B cell (primary cell): Measurements from ENCODE around the gene ACAD8. TPM values are rescaled to one million over a fixed set of nuclear protein-coding genes. Genes with fewer than 3 reads are reported as not detected.

Source experiments
- ATAC-seq: fragments of 200-7000 bp; cut with Tn5 transposase; one replicate; pipeline ENCODE4 v1.10.0; 2021; ENCODE audit warnings: low read depth, mild to moderate bottlenecking, moderate number of reproducible peaks, moderate library complexity
- CTCF ChIA-PET: fragments of 350-600 bp; sonication (Branson Sonifier 250); formaldehyde crosslinking; loops from one replicate; lab custom pipeline; 2021; ENCODE audit warnings: antibody characterized with exemption, inconsistent platforms; lab: Charles Lee
- POLR2A ChIA-PET: fragments of 350-600 bp; sonication (Branson Sonifier 250); formaldehyde crosslinking; loops from one replicate; lab custom pipeline; 2021; ENCODE audit warnings: antibody characterized with exemption; lab: Charles Lee
- DNase-seq: peaks from one replicate; pipeline ENCODE4 v3.0.0; 2013
- H2AFZ ChIP-seq: 2 replicates; pipeline ENCODE4 v1.6.1; 2012; ENCODE audit warnings: mild to moderate bottlenecking, low read depth, low read length; ENCODE audit not compliant: insufficient read depth, poor library complexity, severe bottlenecking
- H3K27ac ChIP-seq, 2 donors: 1 replicate in 1 of 2; 2 replicates in 1 of 2; pipeline ENCODE4 v1.5.1; 2012 to 2013; ENCODE audit warnings: low read length in 2 of 2, mild to moderate bottlenecking in 2 of 2, moderate library complexity in 1 of 2
- H3K27me3 ChIP-seq, 4 experiments: fragments of 200-600 bp in 1 of 4; sonication (generic) in 1 of 4; replicated peaks in 1 of 4; 1 replicate in 2 of 4; 2 replicates in 2 of 4; pipeline versions ENCODE4 v1.6.1 to v1.7.0; 2013 to 2016; ENCODE audit warnings: low read length in 3 of 4, mild to moderate bottlenecking in 2 of 4, mixed read lengths in 1 of 4, moderate library complexity in 1 of 4; ENCODE audit not compliant: insufficient read depth in 4 of 4, control insufficient read depth in 3 of 4; ENCODE audit errors: control extremely low read depth in 1 of 4
- H3K36me3 ChIP-seq, 2 experiments: replicated peaks in 1 of 2; 1 replicate in 1 of 2; 2 replicates in 1 of 2; pipeline versions ENCODE4 v1.6.1 to v1.7.1; 2013; ENCODE audit warnings: low read length in 1 of 2; ENCODE audit not compliant: insufficient read depth in 2 of 2, control insufficient read depth in 1 of 2; ENCODE audit errors: control extremely low read depth in 1 of 2, extremely low read depth in 1 of 2
- H3K4me1 ChIP-seq, 2 donors: fragments of 200-600 bp in 1 of 2; sonication (generic) in 1 of 2; 1 replicate in 1 of 2; 2 replicates in 1 of 2; pipeline versions ENCODE4 v1.5.1 to v1.6.1; 2013 to 2017; ENCODE audit warnings: low read length in 2 of 2; ENCODE audit not compliant: control insufficient read depth in 2 of 2, insufficient read depth in 2 of 2
- H3K4me2 ChIP-seq: replicated peaks from 2 replicates; pipeline ENCODE3; 2012; ENCODE audit warnings: mild to moderate bottlenecking, low read depth, low read length; ENCODE audit not compliant: poor library complexity, severe bottlenecking
- H3K4me3 ChIP-seq, 5 experiments: fragments of 200-600 bp in 1 of 5; sonication (generic) in 1 of 5; 1 replicate in 3 of 5; 2 replicates in 2 of 5; pipeline versions ENCODE4 v1.5.1 to v1.7.0; 2011 to 2016; ENCODE audit warnings: low read length in 4 of 5, mild to moderate bottlenecking in 4 of 5, low read depth in 2 of 5, control low read depth in 1 of 5, moderate library complexity in 1 of 5; ENCODE audit not compliant: insufficient read depth in 1 of 5; ENCODE audit errors: control extremely low read depth in 1 of 5, extremely low read depth in 1 of 5
- H3K79me2 ChIP-seq: fragments of 200-600 bp; sonication (generic); one replicate; pipeline ENCODE4 v1.6.0; 2016; ENCODE audit warnings: low read length; ENCODE audit not compliant: control insufficient read depth, insufficient read depth
- H3K9ac ChIP-seq: fragments of 200-600 bp; sonication (generic); 2 replicates; pipeline ENCODE4 v1.6.1; 2017; ENCODE audit warnings: mild to moderate bottlenecking, low read length, moderate library complexity
- H3K9me3 ChIP-seq, 3 donors: one replicate each; pipeline versions ENCODE4 v1.6.1 to v1.7.1; 2013; ENCODE audit warnings: low read length in 2 of 3; ENCODE audit not compliant: control insufficient read depth in 2 of 3, insufficient read depth in 1 of 3; ENCODE audit errors: control extremely low read depth in 1 of 3
- H4K20me1 ChIP-seq: 2 replicates; pipeline ENCODE4 v1.6.0; 2012; ENCODE audit warnings: mild to moderate bottlenecking, low read length; ENCODE audit not compliant: insufficient read depth, control insufficient read depth, poor library complexity, severe bottlenecking
- H3K27ac Mint-ChIP-seq: one replicate; pipeline ENCODE4 v1.8.0; 2021; ENCODE audit warnings: mixed read lengths
- H3K27me3 Mint-ChIP-seq: one replicate; pipeline ENCODE4 v1.8.0; 2021; ENCODE audit warnings: mixed read lengths
- H3K4me1 Mint-ChIP-seq: one replicate; pipeline ENCODE4 v1.8.0; 2021; ENCODE audit warnings: mixed read lengths
- H3K4me3 Mint-ChIP-seq: one replicate; pipeline ENCODE4 v1.8.0; 2021; ENCODE audit warnings: mixed read lengths
- H3K9me3 Mint-ChIP-seq: one replicate; pipeline ENCODE4 v1.8.0; 2022; ENCODE audit warnings: mixed read lengths; ENCODE audit not compliant: insufficient read depth
- EZH2 ChIP-seq: IDR thresholded peaks from 2 replicates; pipeline ENCODE4 v1.6.1; 2012; ENCODE audit warnings: borderline replicate concordance, low read depth, mild to moderate bottlenecking, moderate library complexity, low read length; ENCODE audit not compliant: insufficient read depth, poor library complexity, severe bottlenecking
- WGBS: methylation state at CpG from one replicate; pipeline ENCODE4 v1.1.5; 2013; ENCODE audit warnings: missing lambda C conversion rate; ENCODE audit not compliant: insufficient coverage; 5-methylcytosine and 5-hydroxymethylcytosine counted together
- intact Hi-C: fragments of 100-400 bp; cut with micrococcal nuclease; formaldehyde crosslinking; loops from one replicate; pipeline ENCODE4 v1.10.0; 2022
- polyA plus RNA-seq: library from polyadenylated mRNA; depleted of rRNA; stranded (reverse); fragments of >200 nt; gene quantifications from 2 replicates; pipeline ENCODE4 v1.2.3, GENCODE V29; 2012
- total RNA-seq, 2 donors: library from RNA; stranded (reverse); fragments of 120-200 nt in 1 of 2; gene quantifications; 1 replicate in 1 of 2; 2 replicates in 1 of 2; pipeline versions ENCODE4 v1.2.3 to v1.2.4, GENCODE V29; 2013 to 2022
- TF ChIP-seq, protein P1 (sequence below): fragments of 200-600 bp; IDR thresholded peaks from one replicate; pipeline ENCODE4 v1.8.0; 2022; ENCODE audit warnings: antibody characterized with exemption, mild to moderate bottlenecking

The ACAD8 gene
- total and polyA plus RNA-seq, 2 donors (not counting 1 experiment from before 2014, with no cell fraction given) = 26.5 to 33.6 TPM

DNA sequence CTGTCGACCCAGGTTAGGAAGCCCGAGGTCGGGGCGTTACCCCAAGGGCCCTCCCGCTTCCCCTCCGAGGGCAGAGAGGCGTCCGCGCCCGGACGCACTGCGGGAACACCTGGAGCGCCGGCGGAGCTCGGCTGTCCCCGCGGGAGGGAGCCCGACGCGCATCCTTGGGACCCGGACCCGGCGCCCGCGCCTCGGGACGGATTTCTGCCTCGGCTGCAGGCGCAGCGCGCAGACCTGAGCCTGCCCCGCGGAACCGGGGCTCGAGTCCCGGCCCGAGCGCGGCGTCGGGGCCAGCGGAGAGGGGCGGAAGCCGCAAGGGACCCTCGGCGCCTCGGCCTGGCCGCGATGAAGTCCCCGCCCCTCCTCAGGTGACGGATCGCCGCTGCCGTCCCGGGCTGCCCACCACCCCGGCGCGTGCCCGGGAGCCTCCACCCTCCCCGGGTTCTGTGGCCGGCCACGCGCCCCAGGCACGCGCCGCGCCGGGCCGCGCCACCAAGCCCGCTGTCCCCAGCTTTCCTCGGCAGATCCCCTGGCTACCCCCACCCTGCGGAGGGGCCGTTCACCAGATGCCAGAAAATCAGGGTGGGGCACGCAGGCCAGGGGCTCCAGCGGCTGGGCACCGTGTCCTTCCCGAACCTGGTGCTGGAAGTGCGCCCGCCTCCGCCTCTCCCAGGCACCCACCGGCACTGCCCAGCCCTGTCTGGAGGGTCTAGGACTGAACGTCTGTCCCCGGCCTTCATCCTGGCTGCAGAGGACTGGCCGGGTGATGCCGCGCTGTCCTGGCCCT, 23.2 kb downstream of the ACAD8 start:
- Histone ChIP-seq H3K4me3 (peak overlapping the region in 4 of 5 experiments; percentile 29 to 59 (median 46)), H3K36me3 (no peaks in the 10 kb centered on the region), H4K20me1 (no peaks in the 10 kb centered on the region), H3K4me2 (peak overlapping the region; percentile 88), H3K79me2 (no peaks in the 10 kb centered on the region), H3K9me3 (peaks cover 0 to 26% (median 5%) of the 10 kb centered on the region in 3 donors), H3K9ac (peak overlapping the region; percentile 55), H2AFZ (peak overlapping the region; percentile 69), H3K27me3 (peaks cover 1 to 58% (median 55%) of the 10 kb centered on the region in 4 experiments), H3K4me1 (peaks cover 21 to 39% of the 10 kb centered on the region in 2 donors), H3K27ac (no peak overlapping the region)
- intact Hi-C loops = no loop called here
- Mint-ChIP-seq H3K4me1 (peaks cover 22% of the 10 kb centered on the region), H3K27ac (no peak overlapping the region), H3K27me3 (peaks cover 71% of the 10 kb centered on the region), H3K9me3 (peaks cover 7% of the 10 kb centered on the region), H3K4me3 (peak overlapping the region; percentile 83)
- WGBS = 2% methylated on average over 88 of the region's 88 CpGs
- DNase-seq (peak; percentile 30), ATAC-seq (no peak)
- ChIA-PET POLR2A (no interaction called here), CTCF (interaction anchor here (1.2 to 1.6 kb wide), 4 partner anchors 15 to 226 kb away, joined by 3 to 5 read pairs (median 4); no protein-coding TSS in a partner anchor)
- TF ChIP-seq, protein P1, sequence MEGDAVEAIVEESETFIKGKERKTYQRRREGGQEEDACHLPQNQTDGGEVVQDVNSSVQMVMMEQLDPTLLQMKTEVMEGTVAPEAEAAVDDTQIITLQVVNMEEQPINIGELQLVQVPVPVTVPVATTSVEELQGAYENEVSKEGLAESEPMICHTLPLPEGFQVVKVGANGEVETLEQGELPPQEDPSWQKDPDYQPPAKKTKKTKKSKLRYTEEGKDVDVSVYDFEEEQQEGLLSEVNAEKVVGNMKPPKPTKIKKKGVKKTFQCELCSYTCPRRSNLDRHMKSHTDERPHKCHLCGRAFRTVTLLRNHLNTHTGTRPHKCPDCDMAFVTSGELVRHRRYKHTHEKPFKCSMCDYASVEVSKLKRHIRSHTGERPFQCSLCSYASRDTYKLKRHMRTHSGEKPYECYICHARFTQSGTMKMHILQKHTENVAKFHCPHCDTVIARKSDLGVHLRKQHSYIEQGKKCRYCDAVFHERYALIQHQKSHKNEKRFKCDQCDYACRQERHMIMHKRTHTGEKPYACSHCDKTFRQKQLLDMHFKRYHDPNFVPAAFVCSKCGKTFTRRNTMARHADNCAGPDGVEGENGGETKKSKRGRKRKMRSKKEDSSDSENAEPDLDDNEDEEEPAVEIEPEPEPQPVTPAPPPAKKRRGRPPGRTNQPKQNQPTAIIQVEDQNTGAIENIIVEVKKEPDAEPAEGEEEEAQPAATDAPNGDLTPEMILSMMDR = no peak
- no peak for TF ChIP-seq EZH2
